ENCODE data around the gene DCDC1. TPM values are rescaled to one million over a fixed set of nuclear protein-coding genes. Genes with fewer than 3 reads are reported as not detected.

DCDC1 gene
- total RNA-seq, 4 donors from 2014 or later: 0.05 to 0.81 (median 0.42) TPM; not detected in 1

DNA sequence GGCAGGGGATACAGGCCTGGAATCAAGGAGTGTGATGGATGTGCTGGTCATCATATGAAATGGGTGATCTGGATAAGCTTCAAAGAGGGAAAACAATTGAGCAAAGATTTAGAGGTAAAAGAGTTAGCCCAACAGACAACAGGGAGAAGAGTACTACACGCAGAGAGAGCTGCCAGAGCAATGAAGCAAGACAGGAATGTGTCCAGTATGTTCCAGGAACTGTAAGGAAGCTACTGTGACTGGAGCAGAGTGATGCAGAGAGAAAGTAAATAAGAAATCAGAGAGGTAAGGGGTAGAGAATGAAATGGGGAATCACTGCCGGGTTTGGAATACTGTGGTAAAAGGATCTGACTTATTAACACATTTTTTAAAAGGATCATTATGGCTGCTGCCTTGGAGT is 255.1 kb downstream of the DCDC1 start:
- intact Hi-C loops (cut with DNase I; ENCODE audit: low total_unique reads): no loop called here
- no peak overlapping the region for H3K4me3 ChIP-seq (ENCODE audit: low read depth, poor library complexity, severe bottlenecking)
- 58 to 64% methylated on average over 2 of the region's 2 CpGs for WGBS, 2 donors
- DNase-seq (ENCODE audit: low spot score in 2 of 2): no peak
- TF ChIP-seq, protein P1, sequence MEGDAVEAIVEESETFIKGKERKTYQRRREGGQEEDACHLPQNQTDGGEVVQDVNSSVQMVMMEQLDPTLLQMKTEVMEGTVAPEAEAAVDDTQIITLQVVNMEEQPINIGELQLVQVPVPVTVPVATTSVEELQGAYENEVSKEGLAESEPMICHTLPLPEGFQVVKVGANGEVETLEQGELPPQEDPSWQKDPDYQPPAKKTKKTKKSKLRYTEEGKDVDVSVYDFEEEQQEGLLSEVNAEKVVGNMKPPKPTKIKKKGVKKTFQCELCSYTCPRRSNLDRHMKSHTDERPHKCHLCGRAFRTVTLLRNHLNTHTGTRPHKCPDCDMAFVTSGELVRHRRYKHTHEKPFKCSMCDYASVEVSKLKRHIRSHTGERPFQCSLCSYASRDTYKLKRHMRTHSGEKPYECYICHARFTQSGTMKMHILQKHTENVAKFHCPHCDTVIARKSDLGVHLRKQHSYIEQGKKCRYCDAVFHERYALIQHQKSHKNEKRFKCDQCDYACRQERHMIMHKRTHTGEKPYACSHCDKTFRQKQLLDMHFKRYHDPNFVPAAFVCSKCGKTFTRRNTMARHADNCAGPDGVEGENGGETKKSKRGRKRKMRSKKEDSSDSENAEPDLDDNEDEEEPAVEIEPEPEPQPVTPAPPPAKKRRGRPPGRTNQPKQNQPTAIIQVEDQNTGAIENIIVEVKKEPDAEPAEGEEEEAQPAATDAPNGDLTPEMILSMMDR (IDR thresholded peaks at IDR 0.05): no peak
- TF ChIP-seq POLR2A (IDR thresholded peaks at IDR 0.05): no peak

DNA sequence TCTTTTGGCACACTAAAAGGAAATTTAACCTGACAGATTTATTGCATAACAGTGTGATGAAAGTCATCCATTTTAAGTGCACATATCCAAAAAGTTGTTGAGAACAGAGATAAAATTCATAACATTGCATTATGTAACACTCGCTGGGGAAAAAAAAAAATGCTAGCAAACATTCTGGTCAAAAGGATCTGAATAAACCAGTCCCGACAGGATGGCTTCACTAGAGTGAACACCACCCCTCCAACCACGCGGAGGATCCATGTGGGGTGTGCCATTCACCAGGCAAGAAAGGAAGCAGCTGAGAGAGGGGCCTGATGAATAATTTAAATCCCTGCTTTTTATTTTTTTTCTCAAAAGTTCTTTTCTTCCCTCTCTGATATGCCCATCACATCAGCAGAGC is 258.7 kb downstream of the DCDC1 start:
- TF ChIP-seq, protein P1 (IDR thresholded peaks at IDR 0.05): no peak
- TF ChIP-seq POLR2A (IDR thresholded peaks at IDR 0.05): no peak
- H3K4me3 ChIP-seq (ENCODE audit: low read depth, poor library complexity, severe bottlenecking): no peak overlapping the region
- 36 to 44% methylated on average over 4 of the region's 4 CpGs for WGBS, 2 donors
- intact Hi-C loops (cut with DNase I; ENCODE audit: low total_unique reads): no loop called here
- no peak for DNase-seq (ENCODE audit: low spot score in 2 of 2)

DNA sequence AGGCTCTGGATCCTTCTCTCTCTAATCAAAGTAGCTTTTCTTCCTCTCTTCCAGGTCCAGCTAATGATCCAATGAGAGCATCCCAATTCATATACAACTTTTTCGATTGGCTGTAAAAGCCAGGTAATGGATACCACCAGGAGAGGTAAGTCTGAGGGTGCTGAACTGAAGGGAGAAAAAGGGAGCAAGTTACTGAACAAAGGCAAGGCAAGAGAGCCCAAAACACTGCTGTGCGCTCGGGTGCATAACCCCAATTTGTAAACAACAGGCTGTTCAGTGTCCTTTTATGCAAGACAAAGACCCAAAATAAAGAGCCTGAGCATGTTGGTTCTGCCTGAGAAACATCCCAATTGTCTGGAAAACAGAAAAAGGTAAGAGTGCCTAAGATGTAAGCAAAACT is 260.1 kb downstream of the DCDC1 start:
- DNase-seq (ENCODE audit: low spot score in 2 of 2): no peak
- intact Hi-C loops (cut with DNase I; ENCODE audit: low total_unique reads): loop anchor here (5.0 to 10.0 kb wide), 2 partner anchors 123 to 855 kb away; no protein-coding TSS in a partner anchor
- 86 to 91% methylated on average over 3 of the region's 3 CpGs for WGBS, 2 donors
- TF ChIP-seq POLR2A (IDR thresholded peaks at IDR 0.05): no peak
- TF ChIP-seq, protein P1 (IDR thresholded peaks at IDR 0.05): no peak
- H3K4me3 ChIP-seq (ENCODE audit: low read depth, poor library complexity, severe bottlenecking): no peak overlapping the region

DNA sequence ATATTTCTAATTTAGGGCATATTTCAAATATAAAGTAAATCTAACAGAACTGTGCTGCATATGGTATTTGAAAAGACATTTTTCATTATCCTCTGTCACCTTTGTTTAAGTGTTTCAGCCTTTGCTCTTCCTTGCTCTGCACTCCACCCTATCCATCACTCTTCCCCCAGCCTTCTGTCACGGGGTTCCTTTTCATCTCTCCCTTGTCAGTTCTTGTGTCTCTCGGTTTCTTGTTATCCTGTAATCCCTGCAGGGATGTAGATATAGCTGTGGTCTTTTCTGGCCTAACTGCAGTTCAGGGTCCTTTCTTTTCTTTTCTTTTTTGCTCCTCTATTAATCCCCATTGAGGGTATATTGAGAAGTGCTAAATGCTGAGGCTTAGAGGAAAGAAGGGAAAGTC is 261.9 kb downstream of the DCDC1 start:
- intact Hi-C loops (cut with DNase I; ENCODE audit: low total_unique reads): loop anchor here (5.0 to 10.0 kb wide), 2 partner anchors 125 to 857 kb away; no protein-coding TSS in a partner anchor
- 70 to 74% methylated on average over 2 of the region's 2 CpGs for WGBS, 2 donors
- DNase-seq (ENCODE audit: low spot score in 2 of 2): no peak
- H3K4me3 ChIP-seq (ENCODE audit: low read depth, poor library complexity, severe bottlenecking): no peak overlapping the region
- TF ChIP-seq, protein P1 (IDR thresholded peaks at IDR 0.05): no peak
- no peak for TF ChIP-seq POLR2A (IDR thresholded peaks at IDR 0.05)

DNA sequence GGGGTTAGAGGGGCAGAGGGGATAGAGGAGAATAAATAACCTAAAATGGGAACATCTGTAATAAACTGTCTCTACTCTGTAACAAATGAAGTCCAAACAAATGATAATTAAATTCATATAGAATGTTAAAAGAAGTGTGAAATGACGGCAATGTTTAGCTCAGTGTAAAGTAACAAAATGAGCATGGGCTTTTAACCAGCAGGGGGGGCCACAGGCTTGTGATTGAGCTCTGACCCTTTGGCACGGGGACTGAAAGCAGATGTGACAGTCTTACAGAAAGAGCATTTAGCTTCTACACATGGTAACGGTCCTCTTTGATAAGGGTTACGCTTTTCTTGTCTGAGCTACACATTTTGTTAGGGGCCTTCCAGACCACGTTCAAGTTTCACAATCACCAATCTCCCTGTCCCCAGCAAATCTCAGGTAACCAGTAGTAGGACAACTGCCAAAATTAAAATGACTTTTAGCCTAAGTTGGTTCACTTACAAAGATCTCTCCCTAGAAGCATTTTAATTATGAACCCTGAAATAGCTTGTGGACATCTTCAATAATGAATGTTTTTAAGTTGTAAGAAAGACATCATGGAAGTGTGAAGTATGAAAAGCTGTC is 262.5 kb downstream of the DCDC1 start:
- H3K4me3 ChIP-seq (ENCODE audit: low read depth, poor library complexity, severe bottlenecking): no peak overlapping the region
- WGBS, 2 donors: 10 to 12% methylated on average over 5 of the region's 5 CpGs
- peak; percentile 38 to 87 for DNase-seq (ENCODE audit: low spot score in 2 of 2)
- TF ChIP-seq, protein P1 (IDR thresholded peaks at IDR 0.05): no peak
- TF ChIP-seq POLR2A (IDR thresholded peaks at IDR 0.05): no peak
- intact Hi-C loops (cut with DNase I; ENCODE audit: low total_unique reads): loop anchor here (5.0 to 10.0 kb wide), 2 partner anchors 125 to 858 kb away; no protein-coding TSS in a partner anchor

DNA sequence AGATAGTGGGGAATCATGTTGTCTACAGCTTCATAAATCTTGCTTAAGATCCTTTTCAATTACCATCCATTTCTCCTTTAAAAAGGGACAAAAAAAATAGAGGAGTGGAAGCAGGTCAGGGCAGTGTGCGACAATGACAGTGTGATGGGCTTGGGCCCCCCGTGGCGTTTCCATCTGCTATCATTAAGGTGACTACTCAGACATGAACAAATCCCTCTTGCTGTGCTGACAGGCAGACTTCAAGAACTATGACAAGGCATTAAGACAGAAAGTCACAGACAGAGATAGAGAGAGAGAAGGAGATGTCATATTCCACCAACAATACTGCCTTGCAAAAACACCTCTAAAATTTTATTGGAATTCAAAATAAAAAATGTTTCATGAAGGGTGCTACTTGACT is 263.2 kb downstream of the DCDC1 start:
- WGBS, 2 donors: 27 to 38% methylated on average over 3 of the region's 3 CpGs
- no peak overlapping the region for H3K4me3 ChIP-seq (ENCODE audit: low read depth, poor library complexity, severe bottlenecking)
- intact Hi-C loops (cut with DNase I; ENCODE audit: low total_unique reads): loop anchor here (5.0 to 10.0 kb wide), 2 partner anchors 126 to 858 kb away; no protein-coding TSS in a partner anchor
- TF ChIP-seq POLR2A (IDR thresholded peaks at IDR 0.05): no peak
- TF ChIP-seq, protein P1 (IDR thresholded peaks at IDR 0.05): no peak
- no peak for DNase-seq (ENCODE audit: low spot score in 2 of 2)

Data from lower leg skin (tissue), 4 donors.